Ecto neural progenitor cell (in vitro differentiated cells): ENCODE results near the gene GPX4.
A peak's percentile ranks its signal among the peaks of the same experiment; 100 is the strongest.

Experiments used
- DNase-seq: peaks from one replicate; pipeline ENCODE4 v3.0.0-alpha.2; 2018; ENCODE audit warnings: low spot score

The GPX4 gene

DNA sequence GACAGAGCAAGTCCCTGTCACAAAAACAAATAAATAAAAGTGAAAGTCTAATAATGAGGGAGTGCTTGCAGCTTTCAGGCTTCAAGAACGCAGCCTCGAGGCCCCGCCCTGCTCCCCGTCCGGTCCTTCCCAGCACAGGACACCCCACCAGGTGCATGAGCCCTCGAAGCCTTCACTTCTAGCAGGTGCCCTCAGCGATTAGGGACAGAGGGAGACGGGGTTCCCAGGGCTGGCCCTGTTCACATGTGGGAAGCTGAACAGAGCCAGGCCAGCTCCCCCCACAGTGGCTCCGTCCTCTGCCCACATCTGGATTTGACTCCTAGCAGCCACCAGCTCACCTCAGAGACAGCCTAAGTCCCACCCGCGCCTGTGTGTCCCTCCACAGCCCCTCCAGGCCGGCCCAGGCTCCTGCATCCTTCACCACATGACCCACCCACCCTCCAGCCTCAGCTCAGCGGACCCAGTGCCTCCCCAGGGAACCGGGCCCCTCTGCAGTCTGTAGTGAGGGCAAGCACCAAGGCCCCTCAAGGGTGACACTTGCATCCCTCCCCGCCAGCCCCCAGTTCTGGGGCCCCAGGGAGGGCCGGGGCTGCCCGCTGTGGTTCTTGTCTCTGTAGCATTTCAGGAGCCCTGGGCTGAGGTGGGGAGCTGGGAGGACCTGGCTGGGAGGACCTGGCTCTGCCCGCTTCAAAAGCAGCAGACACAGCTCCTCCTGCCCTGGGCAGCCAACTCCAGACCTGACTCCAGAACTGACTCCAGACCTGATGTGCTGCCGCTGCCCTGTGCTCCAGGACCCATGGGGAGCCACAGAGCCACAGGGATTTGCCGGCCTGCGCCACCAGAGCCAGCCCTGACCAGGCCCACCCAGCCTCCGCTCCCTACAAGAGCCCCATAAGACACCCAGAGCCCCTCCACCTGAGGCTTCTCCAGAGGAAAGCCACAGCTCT is 27.2 kb downstream of the GPX4 start:
- no peak for DNase-seq

DNA sequence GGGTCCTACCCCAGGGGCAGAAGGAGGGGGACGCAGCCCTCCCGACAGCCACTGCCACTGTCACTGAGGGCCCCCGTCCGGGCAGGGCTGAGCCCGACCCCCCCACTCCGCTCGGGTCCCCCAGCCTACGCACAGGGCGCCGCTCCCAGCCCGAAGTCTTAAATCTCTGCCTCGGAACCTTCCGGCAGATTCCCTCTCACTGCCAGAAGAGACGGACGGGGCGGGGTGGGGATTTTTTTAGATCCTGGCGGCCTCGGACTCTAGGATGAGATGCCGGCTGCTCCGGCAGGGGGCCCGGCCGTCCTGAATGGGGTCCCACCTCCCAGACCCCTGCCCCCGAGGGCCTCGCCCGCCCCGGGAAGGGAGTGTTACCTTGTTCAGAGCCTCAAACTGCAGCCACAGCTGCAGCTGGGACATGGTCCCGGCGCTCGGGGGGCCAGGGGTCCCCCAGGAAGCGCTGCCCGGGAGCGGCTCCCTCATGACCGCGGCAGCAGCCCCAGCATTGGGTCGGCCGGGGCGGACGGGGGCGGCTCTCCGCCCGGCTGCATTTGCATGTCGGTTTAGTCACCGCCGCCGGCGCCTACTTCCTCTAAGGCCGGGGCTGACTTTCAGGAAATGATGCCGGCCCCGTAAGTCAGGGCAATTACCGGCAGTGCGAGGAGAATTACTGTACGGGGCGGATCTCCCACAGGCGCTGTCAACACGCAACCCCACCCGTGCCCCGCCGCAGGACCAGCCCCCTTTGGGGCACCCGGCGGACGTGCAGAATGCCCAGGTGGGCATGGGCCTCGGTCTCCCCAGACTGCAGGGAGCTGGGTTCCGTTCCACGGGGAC is 28.1 kb downstream of the GPX4 start:
- peak; percentile 73 for DNase-seq

DNA sequence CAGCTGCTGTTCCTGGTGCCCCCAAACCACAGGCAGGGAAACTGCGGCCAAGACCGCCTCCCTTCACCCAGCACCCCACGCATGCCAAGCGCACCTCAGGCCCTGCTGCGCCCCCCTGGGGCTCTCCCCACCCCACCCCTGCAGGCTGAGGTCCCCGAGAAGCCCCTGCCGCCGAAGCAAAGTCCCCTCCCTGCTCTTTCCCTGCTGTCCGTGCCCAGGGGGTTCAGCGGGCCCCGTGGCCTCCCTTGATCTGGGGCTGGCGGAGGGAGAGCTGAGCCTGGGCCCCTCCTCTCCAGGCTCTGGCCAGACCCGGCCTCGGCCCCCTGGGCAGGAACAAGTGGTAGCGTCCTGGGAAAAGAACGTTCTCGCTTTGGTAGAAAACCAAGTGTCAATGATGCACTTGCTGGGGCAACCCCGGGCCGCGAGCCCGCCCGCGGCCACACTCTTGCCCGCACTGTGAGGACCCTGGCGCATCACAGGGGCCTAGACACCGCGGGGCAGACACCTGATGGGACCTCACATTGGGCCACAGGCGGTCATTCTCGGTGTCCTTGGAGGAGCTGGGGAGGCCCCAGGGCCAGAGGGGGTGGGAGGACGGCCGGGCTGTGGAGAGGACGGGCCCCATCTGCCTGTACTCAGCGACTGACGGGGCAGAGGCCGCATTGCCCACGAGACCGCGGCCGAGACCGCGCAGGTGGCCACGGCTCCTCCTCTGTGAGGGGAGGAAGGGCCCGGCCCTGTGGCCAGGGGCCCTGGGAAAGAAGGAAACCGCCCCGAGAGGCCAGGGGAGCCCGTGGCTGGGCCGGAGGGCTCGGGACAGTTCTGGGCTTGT is 29.0 kb downstream of the GPX4 start:
- no peak for DNase-seq

DNA sequence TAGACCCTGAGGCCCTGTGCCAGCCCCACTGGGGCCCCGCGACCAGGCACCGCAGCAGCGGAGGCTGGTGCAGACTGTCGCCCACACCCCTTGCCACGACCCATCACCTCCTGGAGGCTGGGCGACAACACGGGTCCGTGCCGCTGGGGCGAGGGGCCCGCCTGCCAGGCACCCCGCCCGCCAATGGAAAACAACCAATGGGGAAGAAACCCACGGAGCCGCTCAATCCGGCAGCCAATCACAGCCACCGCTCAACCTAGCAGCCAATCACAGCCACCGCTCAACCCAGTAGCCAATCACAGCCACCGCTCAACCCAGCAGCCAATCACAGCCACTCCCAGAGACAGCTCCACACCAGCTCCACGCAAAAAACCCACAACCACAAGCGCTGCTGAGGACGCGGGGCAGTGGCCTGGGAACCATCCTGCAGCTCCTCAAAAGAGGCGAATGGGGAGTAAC is 29.7 kb downstream of the GPX4 start:
- DNase-seq: no peak

DNA sequence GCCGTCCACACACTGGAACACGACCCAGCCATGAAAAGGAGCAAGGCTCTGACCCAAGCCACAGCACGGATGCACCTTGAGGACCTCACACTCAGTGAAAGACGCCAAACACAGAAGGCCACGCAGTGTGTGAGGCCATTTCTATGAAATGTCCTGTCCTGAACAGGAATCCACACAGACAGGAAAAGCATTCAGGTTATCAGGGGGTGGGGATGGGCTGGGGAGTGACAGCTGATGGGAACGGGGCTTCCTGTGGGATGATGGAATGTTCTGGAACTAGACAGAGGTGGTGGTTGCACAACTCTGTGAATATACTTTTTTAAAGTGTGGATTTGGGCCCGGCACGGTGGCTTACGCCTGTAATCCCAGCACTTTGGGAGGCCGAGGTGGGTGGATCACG is 30.6 kb downstream of the GPX4 start:
- no peak for DNase-seq

DNA sequence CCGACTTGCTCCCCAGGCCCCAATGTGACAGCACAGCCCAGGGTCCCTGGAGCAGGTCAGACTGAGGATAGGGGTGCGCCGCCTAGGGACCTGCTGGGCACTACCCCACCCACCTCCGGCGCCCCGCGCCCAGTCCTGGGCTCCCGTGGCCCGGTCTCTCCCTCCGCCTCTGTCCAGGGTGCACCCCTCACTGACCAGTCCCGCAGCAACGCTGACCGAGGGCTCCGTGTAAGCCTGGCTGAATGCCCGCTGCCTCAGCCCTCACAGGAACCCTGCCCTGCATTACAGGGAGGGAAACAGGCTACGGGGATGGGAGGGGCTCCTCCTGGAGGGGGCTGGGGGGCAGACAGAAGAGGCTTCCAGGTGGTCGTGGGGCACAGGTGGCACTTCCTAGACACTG is 31.7 kb downstream of the GPX4 start:
- DNase-seq: no peak

DNA sequence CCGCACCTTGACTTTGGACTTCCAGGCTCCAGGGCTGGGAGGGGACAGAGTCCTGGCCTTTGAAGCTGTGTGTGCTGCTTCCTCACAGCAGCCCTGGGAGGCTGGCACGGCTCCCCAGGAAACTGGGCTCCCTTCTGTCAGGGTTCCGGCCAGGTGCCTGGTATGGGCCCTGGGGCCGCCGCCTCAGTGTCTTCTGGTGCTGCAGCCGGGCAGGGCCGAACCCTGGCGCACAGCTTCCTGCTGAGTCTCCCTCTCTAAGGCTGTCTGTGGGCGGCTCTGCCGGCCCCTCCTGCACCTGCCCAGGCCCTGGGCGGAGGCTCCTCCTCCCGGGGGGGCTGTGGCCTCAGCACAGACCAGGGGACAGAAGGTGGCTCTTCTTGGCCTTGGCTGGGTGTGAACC is 32.4 kb downstream of the GPX4 start:
- no peak for DNase-seq

DNA sequence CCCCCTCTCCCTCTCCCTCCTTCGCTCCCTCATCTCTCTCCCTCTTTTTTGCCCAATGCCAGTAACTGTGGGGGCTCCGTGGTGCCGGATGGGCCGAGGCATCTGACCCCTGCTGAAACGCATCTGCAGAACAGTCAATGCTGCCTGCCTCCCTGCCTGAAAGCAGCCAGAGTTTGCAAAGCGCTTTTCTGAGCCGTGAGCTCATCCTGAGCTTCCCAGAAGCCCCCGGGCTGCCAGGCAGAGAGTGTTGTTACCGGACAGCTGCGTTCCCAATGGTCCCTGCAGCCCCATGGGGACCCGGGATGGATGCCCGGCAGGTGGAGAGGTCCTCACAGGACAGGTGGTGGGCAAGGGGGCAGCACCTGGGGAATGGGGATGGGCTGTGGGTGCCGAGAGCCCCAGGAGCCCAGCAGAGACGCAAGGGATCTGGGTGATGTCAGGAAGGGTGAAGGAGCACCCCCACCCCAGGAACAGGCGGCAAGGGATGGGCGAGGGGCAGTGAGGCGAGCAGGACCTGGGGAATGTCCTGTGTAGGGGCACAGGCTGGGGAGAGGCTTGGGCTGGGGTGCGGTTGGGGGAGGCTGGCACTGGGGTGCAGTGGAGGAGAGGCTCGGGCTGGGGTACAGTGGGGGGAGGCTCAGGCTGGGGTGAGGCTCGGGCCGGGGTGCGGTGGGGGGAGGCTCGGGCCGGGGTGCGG is 33.0 kb downstream of the GPX4 start:
- DNase-seq: no peak

DNA sequence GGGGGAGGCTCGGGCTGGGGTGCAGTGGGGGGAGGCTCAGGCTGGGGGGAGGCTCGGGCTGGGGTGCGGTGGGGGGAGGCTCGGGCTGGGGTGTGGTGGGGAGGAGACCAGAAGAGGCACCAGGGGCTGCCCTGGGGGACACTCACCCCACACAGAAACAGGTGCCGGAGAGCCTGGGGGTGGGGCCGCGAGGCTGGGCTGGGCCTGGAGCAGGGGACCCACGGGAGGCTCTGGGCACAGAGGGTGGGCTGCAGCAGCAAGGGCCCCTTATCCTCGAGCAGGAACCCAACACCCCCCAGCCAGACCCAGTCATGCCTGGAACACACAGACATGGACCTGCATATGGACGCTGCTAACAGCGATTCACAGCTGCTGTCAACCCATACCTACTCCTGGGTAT is 34.3 kb downstream of the GPX4 start:
- no peak for DNase-seq

DNA sequence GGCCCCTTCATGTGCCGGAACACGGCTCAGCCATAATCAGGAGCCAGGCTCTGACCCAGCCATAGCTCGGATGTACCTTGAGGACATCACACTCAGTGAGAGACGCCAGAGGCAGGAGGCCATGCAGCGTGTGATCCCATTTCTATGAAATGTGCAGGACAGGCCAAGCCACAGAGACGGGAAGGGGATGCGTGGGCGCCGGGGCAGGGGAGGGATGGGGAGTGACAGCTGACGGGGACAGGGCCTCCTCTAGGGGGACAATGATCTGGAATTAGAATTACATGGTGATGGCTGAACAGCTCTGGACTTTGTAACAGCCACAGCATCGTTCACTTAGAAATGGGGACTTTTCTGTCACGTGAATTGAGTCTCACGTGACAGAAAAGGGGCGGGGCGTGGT is 35.3 kb downstream of the GPX4 start:
- DNase-seq: no peak

DNA sequence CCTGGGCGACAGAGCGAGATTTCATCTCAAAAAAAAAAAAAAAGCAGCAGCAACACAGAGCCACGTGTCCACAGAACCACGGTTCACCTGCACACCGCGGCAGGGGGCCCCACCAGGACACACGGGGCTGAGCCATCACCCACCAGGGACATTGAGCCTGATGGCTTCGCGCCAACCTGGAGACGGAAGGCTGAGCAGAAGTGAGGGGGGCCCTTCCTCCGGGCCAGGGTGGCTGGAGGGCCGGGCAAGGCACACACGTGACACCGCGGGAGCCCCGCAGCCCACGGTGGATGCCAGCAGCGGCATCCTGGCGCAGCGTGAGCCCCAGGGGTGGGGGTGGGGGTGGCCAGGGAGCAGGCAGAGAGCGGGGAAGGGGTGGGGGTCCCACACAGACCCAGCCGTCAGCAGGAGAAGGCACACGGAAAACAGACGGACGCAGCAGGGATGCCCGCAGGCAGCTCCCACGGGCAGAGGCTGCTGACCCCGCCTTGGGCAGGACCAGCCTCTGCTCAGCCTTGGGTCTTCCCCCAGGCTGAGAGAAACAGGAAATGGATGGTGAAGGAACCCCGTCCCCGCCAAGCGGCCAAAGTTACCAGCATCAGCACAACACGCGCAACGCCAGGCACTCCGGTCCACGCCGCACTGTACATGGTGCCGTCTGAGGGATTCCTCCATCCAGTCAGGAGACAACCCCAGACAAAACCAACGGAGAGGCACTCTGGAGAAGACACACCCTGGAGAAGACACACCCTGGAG is 36.7 kb downstream of the GPX4 start:
- DNase-seq: no peak

DNA sequence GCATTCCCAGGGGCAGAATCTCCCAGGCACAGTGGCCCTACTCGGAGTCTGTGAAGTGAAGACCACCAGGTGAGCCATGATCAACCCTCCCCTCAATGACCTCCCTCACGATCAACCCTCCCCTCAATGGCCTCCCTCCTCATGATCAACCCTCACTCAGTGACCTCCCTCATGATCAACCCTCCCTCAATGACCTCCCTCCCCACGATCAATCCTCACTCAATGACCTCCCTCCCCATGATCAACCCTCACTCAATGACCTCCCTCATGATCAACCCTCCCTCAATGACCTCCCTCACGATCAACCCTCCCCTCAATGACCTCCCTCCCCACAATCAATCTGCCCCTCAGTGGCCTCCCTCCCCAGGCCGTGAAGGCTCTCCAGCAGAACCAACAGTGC is 38.1 kb downstream of the GPX4 start:
- no peak for DNase-seq

DNA sequence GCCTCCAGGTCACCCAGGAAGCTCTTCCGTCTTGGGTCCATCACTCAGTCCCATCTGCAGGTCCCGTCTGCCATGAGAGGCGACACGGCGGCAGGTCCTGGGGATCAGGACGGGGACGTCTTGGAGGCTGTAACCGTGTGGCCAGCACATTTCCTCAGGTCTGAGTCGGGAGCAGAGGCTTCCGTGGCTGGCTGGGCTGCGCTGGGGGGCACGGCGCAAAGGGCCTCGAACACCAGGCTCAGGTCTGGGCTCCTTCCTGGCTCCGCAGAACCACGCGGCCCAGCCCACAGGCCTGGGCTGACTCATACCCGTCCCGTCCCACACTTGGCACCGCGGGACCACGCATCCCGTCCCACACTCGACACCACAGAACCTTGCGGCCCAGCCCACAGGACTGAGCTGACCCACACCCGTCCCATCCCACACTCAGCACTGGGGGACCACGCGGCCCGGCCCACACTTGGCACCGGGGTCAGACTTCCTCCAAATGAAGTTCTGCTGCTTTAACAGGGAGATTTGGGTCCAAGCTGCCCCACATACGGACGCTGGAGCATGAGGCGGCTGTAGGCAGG is 40.1 kb downstream of the GPX4 start:
- DNase-seq: no peak

DNA sequence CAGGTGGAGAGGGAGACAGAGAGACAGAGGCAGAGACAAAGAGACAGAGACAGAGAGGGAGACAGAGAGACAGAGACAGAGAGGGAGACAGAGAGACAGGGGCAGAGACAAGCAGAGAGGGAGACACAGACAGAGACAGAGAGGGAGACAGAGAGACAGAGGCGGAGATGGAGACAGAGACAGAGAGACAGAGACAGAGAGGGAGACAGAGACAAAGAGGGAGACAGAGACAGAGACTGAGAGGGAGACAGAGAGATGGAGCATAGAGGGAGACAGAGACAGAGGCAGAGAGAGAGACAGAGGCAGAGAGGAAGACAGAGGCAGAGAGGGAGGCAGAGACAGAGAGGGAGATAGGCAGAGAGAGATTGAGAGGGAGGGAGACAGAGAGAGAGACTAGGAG is 40.9 kb downstream of the GPX4 start:
- DNase-seq: no peak

DNA sequence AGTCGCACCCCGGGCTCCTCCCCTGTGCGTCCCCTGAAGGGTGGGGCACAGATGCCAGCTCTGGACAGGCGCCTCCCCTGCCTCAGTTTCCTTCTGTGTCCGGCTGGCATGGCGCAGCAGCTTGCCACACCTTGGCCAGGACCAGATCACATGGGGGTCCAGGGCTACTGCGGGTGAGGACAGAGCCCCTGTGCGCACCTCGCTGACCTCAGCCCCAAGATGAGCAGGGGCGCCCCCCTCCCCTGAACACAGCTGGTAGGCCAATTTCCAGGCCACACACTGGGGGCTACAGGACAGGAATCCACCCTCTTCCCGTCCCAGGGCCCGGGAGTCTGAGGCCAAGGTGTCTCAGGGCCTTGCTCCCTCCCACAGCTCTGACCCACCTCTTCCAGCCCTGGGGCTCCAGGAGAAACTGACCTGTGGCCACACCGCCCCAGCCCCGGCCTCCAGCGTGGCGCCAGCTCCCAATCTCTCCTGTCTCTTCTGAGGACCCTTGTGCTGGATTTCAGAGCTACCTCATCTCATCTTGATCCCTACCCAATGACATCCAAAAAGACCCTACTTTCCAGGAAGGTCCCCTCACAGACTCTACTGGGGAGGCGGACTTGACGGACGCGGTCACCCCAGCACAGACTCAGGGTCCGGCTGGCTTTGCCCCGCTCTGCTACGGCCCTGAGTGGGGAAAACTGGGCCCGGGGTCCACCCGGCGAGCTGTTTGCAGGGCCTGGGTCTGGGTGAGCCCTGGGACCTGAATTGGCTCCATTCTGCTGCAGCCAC is 42.0 kb downstream of the GPX4 start:
- DNase-seq: no peak

DNA sequence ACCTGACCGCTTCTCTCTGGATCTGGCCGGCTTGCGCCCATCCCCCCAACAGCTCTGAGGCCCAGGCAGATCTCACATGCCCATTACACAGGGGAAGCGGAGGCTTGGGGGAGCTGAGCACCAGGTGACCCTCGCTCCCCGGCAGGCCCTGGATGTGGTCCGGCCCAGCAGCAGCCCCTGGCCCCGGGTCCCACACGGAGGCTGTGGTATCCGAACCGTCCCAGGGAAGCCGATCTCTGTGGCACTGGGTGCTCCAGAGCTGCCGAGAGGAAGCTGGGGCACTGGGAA is 42.6 kb downstream of the GPX4 start:
- no peak for DNase-seq

DNA sequence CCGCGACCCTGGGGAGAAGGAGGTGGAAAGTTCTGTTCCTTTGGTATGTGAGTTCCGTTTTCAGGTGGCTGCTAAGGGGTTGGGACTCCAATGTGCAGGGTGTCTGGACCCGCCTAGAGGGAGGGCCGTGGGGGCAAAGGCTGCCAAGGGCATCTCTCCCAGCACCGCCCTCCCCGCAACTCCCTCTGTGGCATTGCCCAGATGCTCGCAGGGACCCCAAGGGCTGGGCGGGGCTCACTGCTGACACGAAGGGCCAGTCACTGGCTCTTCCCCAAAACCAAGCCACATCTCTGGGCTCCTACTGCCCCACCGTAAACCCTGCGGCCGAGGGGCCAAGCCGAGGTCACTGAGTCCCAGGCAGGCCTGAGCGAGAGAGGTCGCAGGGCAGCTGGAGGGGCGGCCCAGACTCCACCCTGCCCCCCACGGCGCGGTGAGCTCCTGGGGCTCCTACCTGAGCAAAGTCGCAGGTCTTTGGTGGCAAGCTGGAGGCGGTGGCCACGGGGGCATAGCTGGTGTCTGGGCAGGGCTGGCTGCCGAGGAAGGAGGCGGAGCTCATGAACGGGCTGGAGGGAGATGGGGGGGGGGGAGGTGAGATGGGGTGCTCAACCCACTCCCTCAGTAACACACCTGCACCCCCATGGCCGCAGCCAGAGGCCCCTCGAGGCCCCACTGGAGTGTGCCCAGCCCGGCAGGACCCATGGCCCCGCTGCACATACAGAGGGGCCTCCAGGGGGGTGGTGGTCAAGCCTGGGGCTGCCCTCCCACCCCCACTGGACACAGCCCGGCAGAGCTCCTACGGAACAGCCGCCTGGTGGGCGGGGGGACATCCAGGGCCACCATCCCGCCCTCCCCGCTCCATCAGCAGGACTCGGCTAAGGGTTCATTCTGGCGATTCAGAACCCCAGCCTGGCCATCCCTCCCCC is 43.3 kb downstream of the GPX4 start:
- DNase-seq: no peak

DNA sequence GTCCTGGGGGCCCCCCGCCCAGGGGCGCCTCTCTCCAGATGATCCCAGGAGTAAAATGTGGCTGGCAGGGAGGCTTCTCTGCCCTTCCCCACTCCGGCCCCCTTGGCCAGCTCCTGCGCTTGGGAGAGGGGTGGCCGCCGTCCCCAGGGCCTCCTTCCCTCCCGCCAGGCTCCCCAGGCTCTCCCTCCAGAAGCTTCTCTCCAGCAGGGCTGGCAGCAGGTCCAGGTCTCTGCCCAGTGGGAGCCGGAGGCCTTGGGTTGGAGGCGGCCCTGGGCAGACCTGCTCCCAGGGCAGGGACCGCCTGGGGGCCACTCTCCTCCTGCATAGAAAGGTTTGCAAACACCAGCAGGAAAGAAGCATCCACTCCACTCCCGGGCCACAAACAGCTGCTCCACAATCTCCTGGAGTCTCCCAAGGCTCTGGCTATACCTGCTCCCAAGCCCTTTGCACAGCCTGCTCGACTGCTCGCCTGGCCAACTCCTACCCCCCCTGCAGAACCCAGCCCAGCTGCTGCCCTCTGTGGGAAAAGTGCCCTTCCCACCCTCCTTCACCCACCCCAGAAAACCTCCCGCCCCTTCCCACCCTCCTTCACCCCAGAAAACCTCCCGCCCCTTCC is 44.2 kb downstream of the GPX4 start:
- no peak for DNase-seq
